ENCODE measurements around the gene SMURF1.

DNA sequence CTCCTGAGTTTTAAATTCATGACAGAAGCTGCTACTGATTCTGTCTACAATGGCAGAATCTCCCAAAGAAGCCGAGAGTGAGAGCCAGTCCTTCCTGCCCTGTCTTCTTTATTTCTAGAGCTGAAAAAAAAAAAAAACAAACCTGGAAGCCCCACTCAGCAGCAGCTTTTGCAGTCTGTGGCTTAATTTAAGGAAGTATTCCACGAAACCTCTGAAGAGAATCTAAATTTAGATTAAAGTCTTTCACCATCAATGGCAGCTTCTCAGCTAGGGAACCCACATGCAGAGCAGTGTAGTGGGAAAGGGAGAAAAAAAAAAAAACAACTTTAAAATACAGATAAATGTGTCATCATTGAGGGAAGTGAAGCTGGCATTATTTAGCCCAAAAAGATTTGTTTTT is 23.4 kb downstream of the SMURF1 start:
- TF ChIP-seq, protein P1, sequence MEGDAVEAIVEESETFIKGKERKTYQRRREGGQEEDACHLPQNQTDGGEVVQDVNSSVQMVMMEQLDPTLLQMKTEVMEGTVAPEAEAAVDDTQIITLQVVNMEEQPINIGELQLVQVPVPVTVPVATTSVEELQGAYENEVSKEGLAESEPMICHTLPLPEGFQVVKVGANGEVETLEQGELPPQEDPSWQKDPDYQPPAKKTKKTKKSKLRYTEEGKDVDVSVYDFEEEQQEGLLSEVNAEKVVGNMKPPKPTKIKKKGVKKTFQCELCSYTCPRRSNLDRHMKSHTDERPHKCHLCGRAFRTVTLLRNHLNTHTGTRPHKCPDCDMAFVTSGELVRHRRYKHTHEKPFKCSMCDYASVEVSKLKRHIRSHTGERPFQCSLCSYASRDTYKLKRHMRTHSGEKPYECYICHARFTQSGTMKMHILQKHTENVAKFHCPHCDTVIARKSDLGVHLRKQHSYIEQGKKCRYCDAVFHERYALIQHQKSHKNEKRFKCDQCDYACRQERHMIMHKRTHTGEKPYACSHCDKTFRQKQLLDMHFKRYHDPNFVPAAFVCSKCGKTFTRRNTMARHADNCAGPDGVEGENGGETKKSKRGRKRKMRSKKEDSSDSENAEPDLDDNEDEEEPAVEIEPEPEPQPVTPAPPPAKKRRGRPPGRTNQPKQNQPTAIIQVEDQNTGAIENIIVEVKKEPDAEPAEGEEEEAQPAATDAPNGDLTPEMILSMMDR (IDR thresholded peaks at IDR 0.05; ENCODE audit: low read length), result no peak
- TF ChIP-seq EZH2 (IDR thresholded peaks at IDR 0.05; ENCODE audit: borderline replicate concordance, low read length), result no peak
